ENCODE data around the gene EMX1.
A peak's percentile ranks its signal among the peaks of the same experiment; 100 is the strongest.

The EMX1 gene

DNA sequence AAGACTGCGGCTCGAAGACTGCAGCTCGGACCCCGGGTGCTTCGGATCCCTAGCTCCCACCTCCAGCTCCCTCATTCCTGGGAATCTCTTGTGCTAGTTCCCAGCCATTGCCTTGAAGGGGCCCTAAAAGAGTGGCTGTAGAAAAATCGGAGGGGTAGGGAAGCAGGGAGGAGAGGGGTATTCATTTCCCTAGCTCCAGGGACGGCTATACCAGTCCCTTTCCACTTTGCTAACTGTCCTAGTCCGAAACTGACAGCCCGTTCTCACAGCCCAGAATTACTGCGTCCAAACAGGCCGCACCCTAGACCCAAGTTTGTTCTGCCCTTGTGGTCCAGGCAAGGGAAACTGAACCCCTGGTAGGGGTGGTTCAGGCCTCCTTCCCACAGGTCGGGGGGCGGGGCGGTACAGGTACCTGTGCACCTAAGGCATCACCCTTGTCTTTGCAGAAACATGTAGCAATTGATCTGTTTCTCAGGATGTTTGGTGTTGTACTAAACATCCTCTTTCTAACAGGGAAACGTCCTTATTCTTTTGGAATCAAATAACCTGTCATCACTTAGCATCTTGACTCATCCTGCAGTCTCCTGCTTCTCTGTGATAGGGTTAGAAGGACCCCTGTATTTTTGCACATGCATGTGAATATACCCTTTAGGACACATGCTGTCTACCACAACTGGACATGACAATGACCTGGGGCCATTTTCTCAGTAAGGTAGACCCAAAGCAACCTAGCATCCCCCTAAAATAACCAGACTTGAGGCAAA lies 4.0 kb downstream of the EMX1 start:
- intact Hi-C loops (cut with DNase I) = no loop called here
- peak in 1 of 10 donors; percentile 32 for DNase-seq

DNA sequence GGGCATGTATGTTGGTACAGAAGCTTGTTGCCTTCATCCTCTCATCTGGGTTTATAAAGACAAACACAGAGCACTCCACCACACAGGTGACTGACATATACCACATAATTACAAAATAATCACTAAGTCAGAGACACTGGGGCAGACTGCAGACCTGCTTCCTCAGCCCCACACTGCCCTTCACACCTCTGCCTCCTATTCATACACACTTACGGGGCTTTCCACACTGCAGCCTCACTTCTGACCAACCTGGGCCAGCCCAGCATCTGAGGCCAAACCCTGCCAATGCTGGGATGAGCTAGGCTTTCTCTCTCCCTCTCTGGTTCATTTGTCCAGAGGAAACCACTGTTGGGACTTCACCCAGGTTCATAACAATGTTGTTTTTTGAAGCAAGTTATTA lies 4.5 kb downstream of the EMX1 start:
- intact Hi-C loops (cut with DNase I) = no loop called here
- DNase-seq = no peak

DNA sequence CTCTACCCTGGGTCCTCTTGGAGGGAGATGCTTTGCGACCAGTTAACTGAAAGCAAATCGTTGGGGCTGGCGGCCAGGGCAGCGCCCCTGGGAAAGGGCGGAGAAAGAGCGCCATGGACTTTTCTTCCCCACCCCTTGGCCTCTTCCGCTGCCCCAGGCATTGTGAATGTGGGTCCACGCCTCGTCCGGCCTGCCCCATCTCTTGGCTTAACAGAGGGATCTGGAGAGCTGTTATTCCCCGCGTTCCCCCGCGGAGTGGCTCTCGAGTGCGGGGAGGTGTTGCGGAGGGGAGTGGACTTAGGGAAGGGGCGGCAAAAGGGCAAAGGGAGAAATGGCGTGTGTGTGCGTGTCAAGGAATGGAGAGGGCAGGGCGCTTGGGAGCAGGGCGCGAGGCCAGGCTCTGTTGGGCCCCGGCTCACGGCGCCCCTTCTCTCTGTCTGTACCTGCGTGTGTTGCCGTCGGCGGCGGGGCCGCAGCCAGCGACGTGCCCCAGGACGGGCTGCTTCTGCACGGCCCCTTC lies 6.6 kb downstream of the EMX1 start:
- peak in 1 of 10 donors; percentile 69 for DNase-seq
- intact Hi-C loops (cut with DNase I) = no loop called here

DNA sequence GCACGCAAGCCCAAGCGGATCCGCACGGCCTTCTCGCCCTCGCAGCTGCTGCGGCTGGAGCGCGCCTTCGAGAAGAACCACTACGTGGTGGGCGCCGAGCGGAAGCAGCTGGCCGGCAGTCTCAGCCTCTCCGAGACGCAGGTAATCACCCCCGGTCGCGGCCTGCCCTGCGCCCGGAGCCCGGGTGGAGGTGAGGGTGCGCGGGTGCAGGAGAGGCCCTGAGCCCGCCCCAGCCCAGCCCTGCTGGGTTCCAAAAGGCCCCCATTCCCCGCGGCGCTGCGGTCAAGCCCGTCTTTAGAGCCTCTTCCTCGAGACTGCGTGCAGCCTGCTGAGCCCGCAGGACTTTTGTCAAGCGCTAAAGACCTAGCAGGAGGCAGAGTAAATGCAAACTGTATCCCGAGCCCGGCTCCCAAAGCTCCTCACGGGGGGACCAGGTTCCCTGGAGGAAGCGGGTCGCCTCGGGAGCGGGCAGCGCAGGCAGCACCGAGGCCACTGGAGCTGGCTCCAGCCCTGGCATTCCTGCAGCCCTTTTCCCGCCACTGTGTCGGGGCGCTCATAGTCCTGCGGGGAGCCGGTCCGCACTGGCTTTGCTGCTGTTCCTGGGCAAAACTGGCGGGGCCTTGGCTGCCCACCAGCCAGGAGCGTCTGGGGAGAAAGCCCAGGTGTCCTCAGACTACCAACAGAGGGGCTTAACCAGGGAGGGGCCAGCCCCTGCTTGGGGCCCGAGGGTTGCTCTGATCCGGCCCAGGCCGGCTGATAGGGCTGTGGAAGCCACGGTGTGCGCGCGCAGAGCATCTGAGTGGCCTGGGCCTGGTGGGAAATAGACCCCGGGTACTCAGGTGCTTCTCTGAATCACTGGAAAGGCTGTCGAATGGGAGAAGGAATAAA lies 7.3 kb downstream of the EMX1 start:
- peak in 4 of 10 donors; percentile 7 to 82 (median 66) for DNase-seq
- intact Hi-C loops (cut with DNase I) = no loop called here

DNA sequence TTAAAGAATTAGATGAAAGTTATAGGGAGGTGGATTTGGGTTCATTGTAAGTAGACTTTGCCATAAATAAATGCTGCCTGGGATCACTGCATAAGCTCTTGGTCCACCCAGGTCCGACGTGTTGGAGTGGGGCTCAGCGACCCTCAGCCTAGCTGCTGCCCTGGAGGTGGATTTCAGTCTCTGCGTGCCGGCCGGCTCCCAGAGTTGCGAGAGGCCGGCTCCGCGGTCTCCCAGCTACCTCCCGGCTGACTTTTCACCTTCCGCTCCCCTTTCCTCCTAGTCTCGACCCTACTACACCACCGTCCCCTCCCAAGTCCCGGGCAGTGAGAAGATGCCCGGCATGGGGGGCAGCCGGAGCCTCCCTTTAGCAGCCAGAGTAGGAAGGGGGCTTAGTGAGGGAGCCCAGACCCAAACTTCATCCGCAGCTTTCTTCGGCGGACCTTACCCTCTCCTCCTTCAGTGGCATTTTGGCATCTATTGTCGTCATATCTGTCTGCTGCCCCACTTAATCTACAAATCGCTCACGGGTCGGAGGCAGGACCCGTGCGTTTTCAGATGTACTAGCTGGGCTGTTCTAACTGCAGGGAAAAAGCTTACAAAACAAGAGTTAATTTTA lies 8.1 kb downstream of the EMX1 start:
- DNase-seq = peak in 2 of 10 donors; percentile 40 to 71
- intact Hi-C loops (cut with DNase I) = no loop called here

DNA sequence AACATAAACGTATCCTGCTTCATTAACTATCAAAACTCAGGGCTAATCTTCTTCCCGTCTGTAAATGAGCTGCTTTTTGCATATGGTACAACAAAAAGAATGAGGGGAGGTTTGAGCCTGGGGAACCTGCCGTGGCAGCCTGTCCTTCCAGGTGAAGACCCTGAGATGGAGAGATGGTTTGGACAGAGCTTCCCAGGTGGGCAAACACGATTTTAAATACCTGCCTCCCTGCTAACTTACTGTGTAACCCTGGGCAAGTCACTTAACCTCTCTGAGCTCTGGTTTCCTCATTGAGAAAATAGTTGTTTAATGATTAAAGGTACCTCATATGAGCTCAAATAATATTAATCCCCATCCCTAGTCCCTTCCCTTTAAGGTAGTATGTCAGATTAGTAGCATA lies 9.0 kb downstream of the EMX1 start:
- DNase-seq = no peak
- intact Hi-C loops (cut with DNase I) = no loop called here

DNA sequence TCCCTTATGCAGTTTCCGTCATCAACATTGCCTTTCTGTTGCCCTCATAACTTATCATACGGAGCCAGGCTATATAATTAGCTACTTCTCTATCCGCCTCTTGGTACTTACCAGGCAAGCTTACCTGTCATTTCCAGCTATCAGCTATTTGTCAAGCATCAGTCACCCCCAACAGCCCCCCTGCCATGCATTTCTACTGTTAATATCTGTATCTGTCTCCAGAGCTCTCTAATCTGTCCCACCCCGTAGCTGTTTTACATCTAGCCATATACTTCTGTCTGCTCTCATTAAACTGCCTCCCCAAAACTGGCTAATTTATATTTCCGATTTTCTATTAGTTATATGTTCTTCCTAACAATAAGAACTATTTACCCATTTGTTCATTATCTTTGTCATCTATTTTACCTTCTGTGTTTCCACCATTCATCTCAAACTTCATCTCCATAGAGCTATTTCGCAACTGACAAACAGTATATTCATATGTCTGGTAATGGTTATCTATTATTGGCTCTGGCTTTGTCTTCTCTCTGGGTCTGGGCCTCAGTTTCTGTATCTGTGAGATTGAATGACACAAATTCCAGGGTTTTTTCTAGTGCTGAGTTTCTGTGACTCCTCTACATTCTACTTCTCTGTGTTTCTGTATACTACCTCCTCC lies 9.6 kb downstream of the EMX1 start:
- intact Hi-C loops (cut with DNase I) = no loop called here
- DNase-seq = no peak

DNA sequence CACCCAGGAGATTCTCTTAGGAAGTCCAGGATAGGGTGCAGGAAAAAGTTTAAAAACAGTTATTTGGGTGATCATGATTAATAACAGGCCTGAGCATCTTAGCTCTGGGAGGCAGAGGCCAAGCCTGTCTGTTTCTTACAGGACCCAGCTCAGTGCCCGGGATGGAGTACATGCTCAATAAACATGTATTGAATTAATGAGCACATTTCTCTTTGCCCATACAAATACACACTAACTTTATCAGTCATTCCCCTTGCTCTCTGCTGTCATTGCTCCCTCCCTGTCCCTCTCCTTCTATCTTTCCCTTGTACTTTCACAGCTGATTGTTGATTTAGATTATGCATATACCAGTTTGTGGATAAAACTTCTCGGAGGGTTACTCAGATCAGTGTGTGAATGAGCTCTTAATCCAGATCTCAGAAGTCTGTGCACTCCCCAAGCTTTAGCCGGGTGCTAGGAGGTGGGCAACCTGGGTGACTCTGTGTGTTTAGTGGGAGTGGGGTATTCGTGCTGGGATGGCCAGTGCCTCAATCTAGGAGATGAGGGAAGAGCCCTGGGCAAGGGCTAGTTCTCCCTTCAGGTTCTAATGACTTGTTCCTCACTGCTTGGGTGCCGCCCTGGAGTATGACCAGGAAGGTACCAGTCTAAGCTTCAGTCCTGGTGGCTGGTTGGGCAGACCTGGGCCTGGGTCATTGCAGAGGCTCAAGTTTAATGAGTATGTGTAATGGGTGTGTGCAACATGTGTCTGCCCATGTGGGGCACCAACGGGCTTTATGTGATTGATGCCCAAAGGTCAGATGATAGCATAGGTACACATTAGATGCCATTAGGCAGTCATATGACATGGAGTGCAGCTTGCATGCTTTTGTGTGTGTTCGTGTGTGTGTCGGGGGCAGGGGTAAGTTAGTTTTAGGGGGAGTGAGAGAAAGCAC lies 10.6 kb downstream of the EMX1 start:
- peak in 3 of 10 donors; percentile 2 to 35 (median 23) for DNase-seq
- intact Hi-C loops (cut with DNase I) = no loop called here

DNA sequence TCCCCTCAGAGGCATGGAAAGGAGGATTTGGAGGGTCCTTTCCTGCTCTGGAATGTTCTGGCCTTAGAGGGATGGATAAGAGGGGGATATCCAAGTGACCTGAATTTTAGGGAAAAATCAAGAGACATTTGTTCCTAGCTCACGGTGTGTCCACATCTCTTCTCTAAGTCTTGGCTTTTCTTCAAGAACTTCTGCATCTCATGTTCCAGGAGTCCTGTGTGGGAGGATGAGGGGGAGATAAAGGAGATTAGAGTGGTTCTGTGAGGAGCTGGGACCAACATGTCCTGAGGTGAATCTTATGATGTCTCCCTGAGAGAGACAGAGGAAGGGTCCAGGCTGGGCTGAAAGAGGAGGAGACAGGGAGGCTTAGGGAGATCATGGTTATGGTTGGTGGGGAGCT lies 11.7 kb downstream of the EMX1 start:
- peak in 2 of 10 donors; percentile 1 to 7 for DNase-seq
- intact Hi-C loops (cut with DNase I) = no loop called here

DNA sequence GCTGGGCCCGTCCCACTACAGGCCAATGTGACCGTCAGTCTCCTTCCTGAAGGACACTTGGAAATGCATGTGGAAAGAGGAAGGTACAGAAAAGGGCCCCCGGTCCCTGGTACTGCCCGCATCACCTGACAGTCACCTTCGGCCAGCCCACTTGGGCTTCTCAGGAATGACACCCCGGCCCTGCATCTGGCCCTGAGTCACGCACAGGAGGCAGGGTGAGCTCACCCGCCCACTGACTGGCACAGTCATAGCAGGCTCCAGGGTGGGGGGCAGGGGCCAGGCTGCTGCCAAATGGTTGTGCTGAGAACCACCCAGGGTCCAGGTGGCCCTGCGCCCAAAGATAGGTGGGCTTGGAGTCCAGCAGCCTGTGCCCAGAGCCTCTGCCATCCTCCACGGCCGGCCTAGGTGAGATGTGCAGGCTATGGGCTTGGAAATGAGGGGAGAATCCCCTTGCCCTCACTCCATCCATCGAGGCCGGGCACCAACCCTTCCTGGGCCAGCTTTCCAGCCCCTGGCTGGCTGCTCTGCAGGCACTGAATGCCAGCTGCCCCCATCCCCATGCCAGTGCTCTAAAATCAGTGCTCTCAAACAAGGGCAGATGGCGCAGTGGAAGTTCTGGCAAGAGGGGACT lies 14.1 kb downstream of the EMX1 start:
- intact Hi-C loops (cut with DNase I) = no loop called here

DNA sequence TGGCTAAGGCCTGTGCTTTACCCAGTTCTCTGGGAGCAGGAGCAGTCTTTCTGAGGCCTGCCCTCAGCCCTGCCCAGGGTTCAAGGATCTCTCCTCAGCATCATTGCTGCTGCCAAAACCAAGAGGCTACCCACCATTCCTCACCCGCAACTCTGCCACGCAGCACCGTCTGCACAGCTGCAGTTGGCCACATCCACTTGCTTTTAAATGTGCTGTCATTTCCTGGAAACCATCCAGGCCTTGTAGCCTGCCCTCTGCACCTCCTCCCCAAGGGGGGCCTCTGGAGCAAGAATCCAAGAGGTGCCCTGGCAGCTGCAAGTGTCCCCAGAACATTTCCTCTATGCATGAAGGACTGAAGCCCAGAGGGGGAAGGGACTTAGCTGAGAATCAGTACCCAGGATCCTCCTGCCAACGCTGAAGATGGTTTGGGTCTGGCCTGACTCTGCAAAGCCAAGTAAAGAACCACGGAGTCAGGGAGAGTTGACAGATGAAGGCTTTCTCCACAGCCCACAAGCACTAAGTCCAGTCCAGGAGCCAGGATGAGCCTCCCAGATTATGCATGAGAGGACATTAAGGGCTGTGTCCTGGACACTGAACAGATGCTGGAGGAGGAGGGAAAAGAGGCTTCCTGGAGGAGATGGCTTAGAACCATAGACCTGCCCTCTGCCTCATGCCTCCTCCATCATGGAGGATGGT lies 14.9 kb downstream of the EMX1 start:
- peak in 4 of 10 donors; percentile 6 to 59 (median 54) for DNase-seq
- intact Hi-C loops (cut with DNase I) = no loop called here

More for the DNA sequence above, 14.1 kb downstream of the EMX1 start:
- DNase-seq = peak in 3 of 10 donors; percentile 59 to 77 (median 72)

DNA sequence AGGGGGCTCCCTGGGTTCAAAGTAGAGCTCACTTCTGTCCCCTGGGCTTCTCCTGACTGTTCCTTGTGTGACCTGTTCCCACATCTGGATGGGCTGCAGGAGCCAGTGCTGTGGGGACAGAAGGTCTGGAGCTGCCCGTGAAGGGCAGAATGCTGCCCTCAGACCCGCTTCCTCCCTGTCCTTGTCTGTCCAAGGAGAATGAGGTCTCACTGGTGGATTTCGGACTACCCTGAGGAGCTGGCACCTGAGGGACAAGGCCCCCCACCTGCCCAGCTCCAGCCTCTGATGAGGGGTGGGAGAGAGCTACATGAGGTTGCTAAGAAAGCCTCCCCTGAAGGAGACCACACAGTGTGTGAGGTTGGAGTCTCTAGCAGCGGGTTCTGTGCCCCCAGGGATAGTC lies 15.5 kb downstream of the EMX1 start:
- peak in 2 of 10 donors; percentile 24 to 36 for DNase-seq
- intact Hi-C loops (cut with DNase I) = no loop called here

DNA sequence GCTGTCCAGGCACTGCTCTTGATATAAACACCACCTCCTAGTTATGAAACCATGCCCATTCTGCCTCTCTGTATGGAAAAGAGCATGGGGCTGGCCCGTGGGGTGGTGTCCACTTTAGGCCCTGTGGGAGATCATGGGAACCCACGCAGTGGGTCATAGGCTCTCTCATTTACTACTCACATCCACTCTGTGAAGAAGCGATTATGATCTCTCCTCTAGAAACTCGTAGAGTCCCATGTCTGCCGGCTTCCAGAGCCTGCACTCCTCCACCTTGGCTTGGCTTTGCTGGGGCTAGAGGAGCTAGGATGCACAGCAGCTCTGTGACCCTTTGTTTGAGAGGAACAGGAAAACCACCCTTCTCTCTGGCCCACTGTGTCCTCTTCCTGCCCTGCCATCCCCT lies 15.9 kb downstream of the EMX1 start:
- intact Hi-C loops (cut with DNase I) = no loop called here
- peak in 3 of 10 donors; percentile 27 to 47 (median 45) for DNase-seq

DNA sequence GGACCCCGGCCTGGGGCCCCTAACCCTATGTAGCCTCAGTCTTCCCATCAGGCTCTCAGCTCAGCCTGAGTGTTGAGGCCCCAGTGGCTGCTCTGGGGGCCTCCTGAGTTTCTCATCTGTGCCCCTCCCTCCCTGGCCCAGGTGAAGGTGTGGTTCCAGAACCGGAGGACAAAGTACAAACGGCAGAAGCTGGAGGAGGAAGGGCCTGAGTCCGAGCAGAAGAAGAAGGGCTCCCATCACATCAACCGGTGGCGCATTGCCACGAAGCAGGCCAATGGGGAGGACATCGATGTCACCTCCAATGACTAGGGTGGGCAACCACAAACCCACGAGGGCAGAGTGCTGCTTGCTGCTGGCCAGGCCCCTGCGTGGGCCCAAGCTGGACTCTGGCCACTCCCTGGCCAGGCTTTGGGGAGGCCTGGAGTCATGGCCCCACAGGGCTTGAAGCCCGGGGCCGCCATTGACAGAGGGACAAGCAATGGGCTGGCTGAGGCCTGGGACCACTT lies 16.4 kb downstream of the EMX1 start:
- intact Hi-C loops (cut with DNase I) = no loop called here
- peak in 4 of 10 donors; percentile 22 to 67 (median 54) for DNase-seq

DNA sequence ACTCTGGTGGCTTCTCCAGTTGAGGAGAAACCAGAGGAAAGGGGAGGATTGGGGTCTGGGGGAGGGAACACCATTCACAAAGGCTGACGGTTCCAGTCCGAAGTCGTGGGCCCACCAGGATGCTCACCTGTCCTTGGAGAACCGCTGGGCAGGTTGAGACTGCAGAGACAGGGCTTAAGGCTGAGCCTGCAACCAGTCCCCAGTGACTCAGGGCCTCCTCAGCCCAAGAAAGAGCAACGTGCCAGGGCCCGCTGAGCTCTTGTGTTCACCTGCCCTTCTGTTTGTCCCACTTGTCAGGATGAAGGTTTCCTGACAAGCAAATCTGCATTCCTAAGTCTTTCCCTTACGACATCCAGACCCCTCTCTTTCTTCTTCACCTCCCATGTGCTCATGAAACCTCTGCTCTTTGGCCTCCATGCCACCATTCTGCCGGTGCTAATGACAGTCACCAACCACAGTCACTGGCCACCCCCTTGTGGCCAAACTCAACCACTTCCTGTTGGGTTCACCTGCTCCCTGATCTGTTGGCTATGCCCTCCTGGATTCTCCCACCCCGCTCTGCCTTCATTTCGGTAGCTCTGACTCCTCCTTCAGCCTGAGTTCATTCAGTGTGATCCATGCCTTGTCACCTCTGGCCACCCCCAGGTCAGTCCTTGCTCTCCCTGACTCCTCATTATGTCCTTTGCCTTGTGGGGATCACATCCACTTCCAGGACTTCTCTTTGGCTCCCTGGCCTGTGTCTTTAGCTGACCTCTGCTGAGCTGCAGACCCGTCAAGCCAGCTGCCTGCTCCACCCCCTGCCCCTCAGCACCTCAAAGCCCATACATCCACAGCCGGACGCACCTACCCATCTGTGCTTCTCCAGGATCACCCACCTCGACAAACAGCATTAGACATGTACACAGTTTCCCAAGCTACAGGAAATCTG lies 17.6 kb downstream of the EMX1 start:
- peak in 3 of 10 donors; percentile 41 to 62 (median 58) for DNase-seq
- intact Hi-C loops (cut with DNase I) = no loop called here

DNA sequence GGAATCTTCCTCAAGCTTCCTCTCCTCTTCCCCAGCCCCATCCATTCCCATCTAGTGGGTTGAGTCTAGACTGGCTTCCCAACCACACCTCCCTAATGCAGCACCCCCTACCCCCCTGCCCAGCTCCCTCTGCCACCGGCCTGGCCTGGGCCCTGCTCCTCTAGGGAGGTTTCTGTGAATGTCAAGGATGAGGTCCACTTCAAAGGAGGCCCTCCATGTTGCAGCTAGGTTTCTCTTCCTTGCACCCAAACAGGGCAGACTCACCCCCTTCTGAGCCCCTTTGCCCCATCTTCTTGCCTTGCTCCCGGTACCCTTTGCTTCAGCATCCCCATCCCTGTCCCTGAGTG lies 18.3 kb downstream of the EMX1 start:
- peak in 1 of 10 donors; percentile 38 for DNase-seq
- intact Hi-C loops (cut with DNase I) = no loop called here
